Cardiac muscle cell (in vitro differentiated cells and primary cell): ENCODE measurements around the gene B3GLCT. TPM values are rescaled to one million over a fixed set of nuclear protein-coding genes. Genes with fewer than 3 reads are reported as not detected.

ENCODE experiments used
- DNase-seq, 2 donors: peaks; one replicate each; pipeline versions ENCODE4 v3.0.0 to v3.0.0-alpha.2; 2010 to 2017; ENCODE audit warnings: low read depth in 1 of 2, low spot score in 1 of 2
- H3K27ac ChIP-seq: fragments of 200-600 bp; sonication (generic); 2 replicates; pipeline ENCODE4 v1.5.1; 2016
- H3K27me3 ChIP-seq: fragments of 200-600 bp; sonication (generic); 2 replicates; pipeline ENCODE4 v1.6.0; 2016; ENCODE audit warnings: control low read depth
- H3K36me3 ChIP-seq: fragments of 200-600 bp; sonication (generic); 2 replicates; pipeline ENCODE4 v1.5.1; 2016; ENCODE audit warnings: control low read depth
- H3K4me1 ChIP-seq: fragments of 200-600 bp; sonication (generic); 2 replicates; pipeline ENCODE4 v1.8.1; 2017; ENCODE audit warnings: low read depth, mild to moderate bottlenecking, mixed run types
- H3K4me3 ChIP-seq: fragments of 200-600 bp; sonication (generic); 2 replicates; pipeline ENCODE4 v1.5.1; 2016; ENCODE audit warnings: mild to moderate bottlenecking
- H3K9me3 ChIP-seq: fragments of 200-600 bp; sonication (generic); 2 replicates; pipeline ENCODE4 v1.5.1; 2017; ENCODE audit warnings: low read depth, mild to moderate bottlenecking, control low read depth
- CTCF ChIP-seq: IDR thresholded peaks from 2 replicates; pipeline ENCODE4 v1.5.1; 2012; ENCODE audit warnings: low read depth, mild to moderate bottlenecking, low read length
- polyA plus RNA-seq: library from polyadenylated mRNA; unstranded; fragments of >200 nt; fragmentation: Nextera tagmentation; extraction: Ambion mirVana; gene quantifications from 2 replicates; pipeline ENCODE4 v1.2.1, GENCODE V29; 2016
- total RNA-seq: library from RNA; depleted of rRNA; stranded (reverse); fragments of >200 nt; gene quantifications from 2 replicates; pipeline ENCODE4 v1.2.3, GENCODE V29; 2016

Gene B3GLCT
- total and polyA plus RNA-seq, 2 experiments from 2014 or later = 4.5 to 6.2 TPM

GRCh38 chr13:31224174-31224669 lies 24.4 kb downstream of the B3GLCT start:
- no peak for TF ChIP-seq CTCF
- H3K4me1 ChIP-seq = peaks cover 7% of the 10 kb centered on the region
- no peak for DNase-seq
- no peaks in the 10 kb centered on the region for H3K27me3 ChIP-seq
- no peaks in the 10 kb centered on the region for H3K36me3 ChIP-seq
- no peak overlapping the region for H3K4me3 ChIP-seq
- H3K9me3 ChIP-seq = no peaks in the 10 kb centered on the region
- no peak overlapping the region for H3K27ac ChIP-seq

GRCh38 chr13:31224963-31225559 lies 25.3 kb downstream of the B3GLCT start:
- Histone ChIP-seq H3K27ac (no peak overlapping the region), H3K36me3 (no peaks in the 10 kb centered on the region), H3K9me3 (no peaks in the 10 kb centered on the region), H3K4me1 (peaks cover 7% of the 10 kb centered on the region), H3K27me3 (no peaks in the 10 kb centered on the region), H3K4me3 (no peak overlapping the region)
- TF ChIP-seq CTCF = no peak
- DNase-seq = no peak

- Histone ChIP-seq H3K4me1 (peaks cover 7% of the 10 kb centered on the region), H3K9me3 (no peaks in the 10 kb centered on the region), H3K36me3 (no peaks in the 10 kb centered on the region), H3K27ac (no peak overlapping the region), H3K27me3 (no peaks in the 10 kb centered on the region), H3K4me3 (no peak overlapping the region)
- no peak for TF ChIP-seq CTCF
- DNase-seq = no peak
Measured at GRCh38 chr13:31225998-31226675, 26.4 kb downstream of the B3GLCT start.

GRCh38 chr13:31227063-31227462 lies 27.3 kb downstream of the B3GLCT start:
- TF ChIP-seq CTCF = no peak
- H3K4me3 ChIP-seq = no peak overlapping the region
- DNase-seq = no peak
- no peaks in the 10 kb centered on the region for H3K9me3 ChIP-seq
- H3K36me3 ChIP-seq = no peaks in the 10 kb centered on the region
- no peak overlapping the region for H3K27ac ChIP-seq
- H3K4me1 ChIP-seq = peaks cover 7% of the 10 kb centered on the region
- no peaks in the 10 kb centered on the region for H3K27me3 ChIP-seq

GRCh38 chr13:31227870-31228269 lies 28.1 kb downstream of the B3GLCT start:
- Histone ChIP-seq H3K9me3 (no peaks in the 10 kb centered on the region), H3K36me3 (no peaks in the 10 kb centered on the region), H3K4me1 (peaks cover 7% of the 10 kb centered on the region), H3K27ac (no peak overlapping the region), H3K4me3 (no peak overlapping the region), H3K27me3 (no peaks in the 10 kb centered on the region)
- TF ChIP-seq CTCF = no peak
- no peak for DNase-seq
